Erythroblast (primary cell): ENCODE measurements around the gene CHST12.
"Not testable (repeated sequence)": the region's sequence is repeated elsewhere in the genome, so short reads cannot be mapped to it uniquely, and the experiment has no call there.

Experiments
- GATA1 ChIP-seq: IDR thresholded peaks from 2 replicates; pipeline ENCODE4 v1.6.1; 2011; ENCODE audit warnings: low read depth, mild to moderate bottlenecking, control low read depth, low read length, moderate library complexity
- POLR2A ChIP-seq: IDR thresholded peaks from 2 replicates; pipeline ENCODE4 v1.6.1; 2011; ENCODE audit warnings: mild to moderate bottlenecking, low read length

DNA sequence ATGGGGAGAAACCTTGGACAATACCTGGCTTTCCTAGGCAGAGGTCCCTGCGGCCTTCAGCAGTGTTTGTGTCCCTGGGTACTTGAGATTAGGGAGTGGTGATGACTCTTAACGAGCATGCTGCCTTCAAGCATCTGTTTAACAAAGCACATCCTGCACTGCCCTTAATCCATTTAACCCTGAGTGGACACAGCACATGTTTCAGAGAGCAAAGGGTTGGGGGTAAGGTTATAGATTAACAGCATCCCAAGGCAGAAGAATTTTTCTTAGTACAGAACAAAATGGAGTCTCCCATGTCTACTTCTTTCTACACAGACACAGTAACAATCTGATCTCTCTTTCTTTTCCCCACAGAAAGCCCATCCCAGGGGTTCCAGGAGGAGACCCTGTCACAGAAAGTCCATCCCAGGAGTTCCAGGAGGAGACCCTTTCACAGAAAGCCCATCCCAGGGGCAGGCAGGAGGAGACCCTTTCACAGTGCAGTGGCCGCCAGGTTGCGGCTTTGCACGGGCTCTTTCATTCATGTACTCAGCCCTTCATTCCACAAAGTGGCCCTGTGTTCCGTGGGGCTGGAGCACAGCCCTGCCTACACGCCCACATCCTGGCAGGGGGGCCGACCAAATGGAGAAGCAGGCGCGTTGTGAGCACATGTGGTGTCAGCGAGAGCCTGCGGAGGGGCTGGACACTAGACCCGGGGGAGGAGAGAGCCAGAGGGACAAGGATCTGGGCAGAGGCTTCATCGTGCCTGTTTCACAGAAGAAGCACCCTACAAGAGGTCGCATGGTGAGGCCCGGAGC is 13.2 kb upstream of the CHST12 start:
- not testable (repeated sequence) for TF ChIP-seq POLR2A, GATA1
